GM21825 (cell line): ENCODE measurements around the gene HDHD3.
A peak's percentile ranks its signal among the peaks of the same experiment; 100 is the strongest.

Experiments used
- ATAC-seq: cut with Tn5 transposase; IDR thresholded peaks from one replicate; pipeline ENCODE4 v1.9.1; 2021; ENCODE audit warnings: mild to moderate bottlenecking, moderate library complexity; ENCODE audit not compliant: unreplicated experiment

HDHD3 gene

GRCh38 chr9:113340011-113340699, 36.6 kb downstream of the HDHD3 start, which contains the start of gene WDR31:
WDR31 (minus strand) TSS chr9:113340275; CDS start chr9:113332022, 8,253 bp downstream.
- peak; percentile 99 for ATAC-seq

- ATAC-seq = no peak
These were observed 39.1 kb downstream of the HDHD3 start for GRCh38 chr9:113337714-113338113.

- ATAC-seq = no peak
These were observed 45.0 kb downstream of the HDHD3 start for GRCh38 chr9:113331780-113332179.

- no peak for ATAC-seq
These were observed 48.6 kb downstream of the HDHD3 start for GRCh38 chr9:113328045-113328782.

- ATAC-seq = no peak
These were observed 50.6 kb downstream of the HDHD3 start for GRCh38 chr9:113326230-113326629.
